HG03520 (cell line): ENCODE results near the gene STRIT1.
"Not testable (repeated sequence)": the region's sequence is repeated elsewhere in the genome, so short reads cannot be mapped to it uniquely, and the experiment has no call there.

Experiments
- ATAC-seq: cut with Tn5 transposase; IDR thresholded peaks from one replicate; pipeline ENCODE4 v1.9.1; 2021; ENCODE audit warnings: mild to moderate bottlenecking, moderate library complexity; ENCODE audit not compliant: unreplicated experiment

Gene STRIT1

GRCh38 chr3:155313916-155314315, 20.4 kb upstream of the STRIT1 start:
- no peak for ATAC-seq

GRCh38 chr3:155313300-155313699, 19.8 kb upstream of the STRIT1 start:
- no peak for ATAC-seq

- no peak for ATAC-seq
Observed at GRCh38 chr3:155312781-155313180, 19.3 kb upstream of the STRIT1 start.

DNA sequence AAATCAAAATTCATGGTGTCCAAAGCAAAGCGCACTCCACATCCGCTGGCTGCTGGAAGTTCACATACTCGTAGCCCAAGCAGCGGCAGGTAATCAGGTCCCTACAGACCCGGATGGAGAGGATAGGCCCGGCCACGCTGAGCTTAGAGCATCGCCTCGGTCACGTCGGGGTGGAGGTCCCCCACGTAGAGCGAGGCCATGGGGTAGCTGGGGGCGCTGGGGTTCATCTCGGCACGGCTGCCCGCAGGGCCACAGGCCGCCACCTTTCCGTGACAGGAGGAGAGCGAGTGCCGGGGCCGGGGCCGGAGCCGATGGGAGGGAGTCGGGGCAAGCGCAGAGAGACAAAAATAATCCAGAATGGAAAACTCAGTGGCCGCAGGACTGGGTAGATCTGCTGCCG, 16.1 kb upstream of the STRIT1 start:
- ATAC-seq, result no peak

GRCh38 chr3:155308831-155309230, 15.3 kb upstream of the STRIT1 start:
- ATAC-seq, result no peak

DNA sequence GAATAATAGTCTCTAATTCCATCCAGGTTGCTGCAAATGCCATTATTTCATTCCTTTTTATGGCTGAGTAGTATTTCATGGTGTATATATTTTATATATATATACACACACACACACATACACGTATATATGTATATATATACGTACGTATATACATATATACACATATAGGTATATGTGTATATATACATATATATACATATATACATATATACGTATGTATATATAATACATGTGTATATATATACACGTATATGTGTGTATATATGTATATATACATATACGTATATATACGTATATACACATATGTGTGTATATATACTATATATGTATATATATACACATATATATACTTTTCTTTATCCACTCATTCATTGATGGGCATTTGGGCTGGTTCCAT, 13.7 kb upstream of the STRIT1 start:
- ATAC-seq, result no peak

GRCh38 chr3:155304394-155304793, 10.9 kb upstream of the STRIT1 start:
- no peak for ATAC-seq

GRCh38 chr3:155303540-155304097, 10.1 kb upstream of the STRIT1 start:
- no peak for ATAC-seq

- no peak for ATAC-seq
Observed at GRCh38 chr3:155302891-155303290, 9.4 kb upstream of the STRIT1 start.

DNA sequence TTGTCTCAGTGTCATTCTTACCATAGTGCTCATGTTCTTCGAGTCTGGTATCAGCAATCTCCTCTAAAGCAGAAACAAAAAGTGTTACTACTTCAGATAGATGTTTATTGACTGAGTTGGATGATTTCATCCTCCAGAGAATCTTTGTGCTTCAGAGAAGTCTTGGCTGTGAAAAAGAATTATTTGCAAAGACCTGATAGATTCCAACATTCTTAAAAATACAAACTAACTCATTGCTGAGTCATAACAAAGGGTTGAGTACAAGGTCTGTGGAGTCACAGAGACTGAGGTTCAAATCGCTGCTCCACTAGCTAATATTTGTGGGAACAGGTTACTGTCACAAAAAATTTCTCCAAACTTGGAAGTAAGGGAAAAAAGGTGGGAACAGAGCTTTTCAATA, 9.0 kb upstream of the STRIT1 start:
- no peak for ATAC-seq

DNA sequence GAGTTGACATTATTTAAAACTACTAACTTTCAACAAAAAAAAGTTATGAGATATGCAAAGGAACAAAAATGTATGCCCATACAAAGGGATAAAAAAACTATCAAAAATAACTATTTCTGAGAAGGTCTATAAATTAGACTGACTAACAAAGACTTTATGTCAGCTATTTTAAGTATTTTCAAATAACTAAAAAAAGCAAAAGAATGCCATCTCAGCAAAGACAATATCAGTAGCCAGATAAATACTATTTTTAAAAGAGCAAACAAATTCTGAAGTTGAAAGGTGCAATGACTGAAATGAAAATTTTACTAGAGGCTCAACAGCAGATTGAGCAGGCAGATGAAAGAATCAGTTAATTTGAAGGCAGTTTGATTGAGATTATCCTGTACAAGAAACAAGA, 3.6 kb upstream of the STRIT1 start:
- ATAC-seq, result no peak

DNA sequence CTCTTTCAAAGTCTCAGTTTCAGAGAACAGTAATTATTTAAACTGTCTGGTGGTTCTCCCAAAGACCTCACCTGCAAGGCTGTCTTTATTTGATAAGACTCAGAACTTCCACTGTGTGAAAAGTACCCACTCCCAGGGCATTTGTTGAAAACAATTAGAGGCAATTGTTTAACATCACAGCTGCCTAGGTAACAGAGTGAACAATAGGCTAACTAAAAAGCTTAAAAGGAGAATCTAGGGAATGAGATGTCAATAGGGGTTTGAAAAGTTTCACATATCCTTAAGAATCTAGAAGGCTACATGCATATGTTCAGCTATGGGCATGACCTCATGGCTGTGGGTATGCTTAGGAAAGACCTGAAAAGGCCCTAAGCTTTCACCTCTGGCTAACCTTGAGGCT, 2.9 kb upstream of the STRIT1 start:
- no peak for ATAC-seq

- no peak for ATAC-seq
Observed at GRCh38 chr3:155292693-155293092, 790 bp downstream of the STRIT1 start.

DNA sequence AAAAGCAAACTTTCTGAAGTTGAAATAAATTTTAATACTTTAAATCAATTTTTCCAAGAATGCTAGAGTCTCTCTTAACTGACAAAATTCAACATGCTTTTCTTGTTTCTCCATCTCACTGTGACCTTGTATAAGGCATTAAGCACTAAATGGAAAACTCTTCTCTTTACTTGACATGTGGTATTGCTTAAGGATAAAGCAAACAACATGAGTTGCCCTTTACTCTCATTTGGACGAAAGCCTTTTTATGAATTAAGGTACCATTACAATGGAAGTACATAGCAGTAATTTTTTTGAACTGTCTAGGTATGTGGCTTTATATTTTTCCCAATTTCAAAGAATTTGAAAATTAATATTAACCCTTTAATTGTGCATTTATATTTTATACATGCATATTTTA, 1.4 kb downstream of the STRIT1 start:
- no peak for ATAC-seq

DNA sequence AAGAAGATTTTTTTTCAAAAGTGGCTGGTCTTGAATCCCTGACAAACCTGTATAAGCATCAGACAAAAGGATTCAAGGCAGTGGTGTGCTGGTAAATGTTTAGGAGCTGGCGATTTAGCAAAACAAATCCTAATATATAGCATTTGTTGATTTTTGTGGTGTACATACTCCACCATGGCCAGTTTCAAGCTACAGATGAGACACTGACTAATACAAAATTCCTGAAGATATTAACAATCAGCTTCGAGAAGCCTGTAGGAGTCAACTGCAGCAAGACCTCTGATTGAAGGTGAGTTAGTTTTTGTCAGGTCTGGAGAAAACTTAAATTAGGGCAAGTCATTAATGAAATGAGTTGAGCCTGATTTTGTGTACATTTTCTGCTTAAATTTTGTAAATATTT, 6.7 kb downstream of the STRIT1 start:
- ATAC-seq, result no peak

GRCh38 chr3:155285936-155286335, 7.5 kb downstream of the STRIT1 start:
- ATAC-seq, result no peak

GRCh38 chr3:155283092-155284056, 10.1 kb downstream of the STRIT1 start:
- ATAC-seq, result no peak

- no peak for ATAC-seq
Observed at GRCh38 chr3:155282385-155283091, 10.9 kb downstream of the STRIT1 start.

DNA sequence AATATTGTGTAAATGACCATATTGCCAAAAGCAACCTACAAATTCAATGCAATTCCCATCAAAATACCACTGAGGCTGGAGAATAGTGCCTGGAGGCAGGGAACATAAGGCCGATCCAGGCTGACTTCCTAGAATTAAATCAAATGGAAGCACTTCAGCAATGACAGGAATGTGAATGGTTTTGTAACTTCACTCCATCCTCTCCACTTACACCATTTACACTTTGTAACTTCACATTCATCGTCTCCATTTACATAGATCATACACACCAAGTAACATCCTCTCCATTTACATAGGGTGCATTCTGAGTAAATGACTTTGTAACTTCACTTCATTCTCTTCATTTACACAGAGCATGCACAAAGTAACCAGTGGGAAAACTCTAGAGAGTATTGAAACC, 11.6 kb downstream of the STRIT1 start:
- no peak for ATAC-seq

DNA sequence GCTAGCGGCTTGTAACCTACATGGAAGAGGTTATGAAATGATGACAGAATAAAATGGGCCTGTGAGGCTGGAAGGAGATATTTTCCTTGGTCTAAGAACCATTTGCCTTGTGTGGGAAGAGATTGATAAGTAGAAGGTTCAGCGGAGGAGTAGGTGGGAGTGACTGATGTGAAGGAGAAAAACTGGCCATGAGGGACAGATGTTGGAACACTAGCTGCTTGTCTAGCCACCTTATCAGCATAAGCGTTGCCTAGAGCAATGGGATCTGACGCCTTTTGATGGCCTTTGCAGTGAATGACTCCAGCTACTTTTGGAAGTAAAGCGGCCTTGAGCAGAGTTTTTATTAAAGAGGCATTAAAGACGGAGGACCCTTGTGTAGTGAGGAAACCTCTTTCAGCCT, 17.4 kb downstream of the STRIT1 start:
- ATAC-seq, result not testable (repeated sequence)

- ATAC-seq, result not testable (repeated sequence)
Observed at GRCh38 chr3:155275159-155275754, 18.2 kb downstream of the STRIT1 start.
